Activated CD8-positive, alpha-beta memory T cell treated with anti-CD3 and anti-CD28 coated beads for 24 hours (primary cell): ENCODE results near the gene DLG5.

Source experiments
- DNase-seq: peaks from one replicate; pipeline ENCODE4 v3.0.0-alpha.2; 2020

DLG5 gene

GRCh38 chr10:77756319-77757232, 170.0 kb downstream of the DLG5 start:
- DNase-seq = no peak

- no peak for DNase-seq
These were observed 180.4 kb downstream of the DLG5 start for GRCh38 chr10:77746047-77746707.

GRCh38 chr10:77744245-77744644, 182.3 kb downstream of the DLG5 start:
- no peak for DNase-seq

DNA sequence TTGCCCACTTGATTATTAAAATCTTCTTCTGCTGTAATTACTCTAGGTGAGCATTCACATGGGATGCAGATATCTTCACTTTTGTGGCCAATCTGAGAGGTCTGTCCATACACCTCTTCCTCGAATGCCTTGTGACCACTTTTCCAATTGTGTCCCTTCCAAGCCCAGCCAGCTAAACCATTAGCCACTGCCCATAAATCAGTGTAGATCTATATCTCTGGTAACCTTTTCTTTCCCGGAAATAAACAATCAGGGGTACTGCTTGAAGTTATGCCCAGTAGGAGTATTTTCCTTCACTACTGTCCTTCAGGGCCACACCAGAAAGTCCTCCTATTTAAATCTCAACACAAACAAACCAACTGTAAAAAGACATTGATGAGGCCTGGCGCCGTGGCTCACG, 184.4 kb downstream of the DLG5 start:
- no peak for DNase-seq

- no peak for DNase-seq
These were observed 184.8 kb downstream of the DLG5 start for GRCh38 chr10:77741746-77742145.
